GM18508 (cell line): Measurements from ENCODE around the gene FAM169A.
"Not testable (repeated sequence)": the region's sequence is repeated elsewhere in the genome, so short reads cannot be mapped to it uniquely, and the experiment has no call there.

ENCODE experiments used
- ATAC-seq: cut with Tn5 transposase; IDR thresholded peaks from one replicate; pipeline ENCODE4 v1.9.1; 2021; ENCODE audit warnings: moderate number of reproducible peaks; ENCODE audit not compliant: insufficient read depth, unreplicated experiment

Gene FAM169A, protein sequence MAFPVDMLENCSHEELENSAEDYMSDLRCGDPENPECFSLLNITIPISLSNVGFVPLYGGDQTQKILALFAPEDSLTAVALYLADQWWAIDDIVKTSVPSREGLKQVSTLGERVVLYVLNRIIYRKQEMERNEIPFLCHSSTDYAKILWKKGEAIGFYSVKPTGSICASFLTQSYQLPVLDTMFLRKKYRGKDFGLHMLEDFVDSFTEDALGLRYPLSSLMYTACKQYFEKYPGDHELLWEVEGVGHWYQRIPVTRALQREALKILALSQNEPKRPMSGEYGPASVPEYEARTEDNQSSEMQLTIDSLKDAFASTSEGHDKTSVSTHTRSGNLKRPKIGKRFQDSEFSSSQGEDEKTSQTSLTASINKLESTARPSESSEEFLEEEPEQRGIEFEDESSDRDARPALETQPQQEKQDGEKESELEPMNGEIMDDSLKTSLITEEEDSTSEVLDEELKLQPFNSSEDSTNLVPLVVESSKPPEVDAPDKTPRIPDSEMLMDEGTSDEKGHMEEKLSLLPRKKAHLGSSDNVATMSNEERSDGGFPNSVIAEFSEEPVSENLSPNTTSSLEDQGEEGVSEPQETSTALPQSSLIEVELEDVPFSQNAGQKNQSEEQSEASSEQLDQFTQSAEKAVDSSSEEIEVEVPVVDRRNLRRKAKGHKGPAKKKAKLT

GRCh38 chr5:74865804-74866595 lies at the start of gene FAM169A:
FAM169A (minus strand) TSS chr5:74866387; CDS start chr5:74841676, 24,711 bp downstream.
- no peak for ATAC-seq

- no peak for ATAC-seq
Observed at GRCh38 chr5:74915488-74915887, 49.3 kb upstream of the FAM169A start.

DNA sequence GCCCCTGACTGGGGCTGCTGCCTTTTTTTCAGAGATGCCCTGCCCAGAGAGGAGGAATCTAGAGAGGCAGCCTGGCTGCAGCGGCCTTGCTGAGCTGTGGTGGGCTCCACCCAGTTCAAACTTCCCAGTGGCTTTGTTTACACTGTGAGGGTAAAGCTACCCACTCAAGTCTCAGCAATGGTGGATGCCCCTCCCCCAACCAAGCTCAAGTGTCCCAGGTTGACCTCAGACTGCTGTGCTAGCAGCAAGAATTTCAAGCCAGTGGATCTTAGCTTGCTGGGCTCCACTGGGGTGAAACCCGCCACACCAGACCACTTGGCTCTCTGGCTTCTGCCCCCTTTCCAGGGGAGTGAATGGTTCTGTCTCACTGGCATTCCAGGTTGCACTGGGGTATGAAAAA lies 45.2 kb upstream of the FAM169A start:
- ATAC-seq: not testable (repeated sequence)

- ATAC-seq: not testable (repeated sequence)
Observed at GRCh38 chr5:74909888-74910287, 43.7 kb upstream of the FAM169A start.

DNA sequence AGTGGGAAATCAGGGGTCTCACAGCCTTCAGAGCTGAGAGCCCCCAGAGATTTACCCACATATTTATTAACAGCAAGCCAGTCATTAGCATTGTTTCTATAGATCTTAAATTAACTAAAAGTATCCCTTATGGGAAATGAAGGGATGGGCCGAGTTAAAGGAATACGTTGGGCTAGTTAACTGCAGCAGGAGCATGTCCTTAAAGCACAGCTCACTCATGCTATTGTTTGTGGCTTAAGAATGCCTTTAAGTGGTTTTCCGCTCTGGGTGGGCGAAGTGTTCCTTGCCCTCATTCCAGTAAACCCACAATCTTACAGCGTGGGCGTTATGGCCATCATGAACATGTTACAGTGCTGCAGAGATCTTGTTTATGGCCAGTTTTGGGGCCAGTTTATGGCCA lies 42.0 kb upstream of the FAM169A start:
- ATAC-seq: not testable (repeated sequence)

- ATAC-seq: not testable (repeated sequence)
Observed at GRCh38 chr5:74904713-74905112, 38.5 kb upstream of the FAM169A start.

- ATAC-seq: no peak
Observed at GRCh38 chr5:74903165-74903787, 37.1 kb upstream of the FAM169A start.

- ATAC-seq: no peak
Observed at GRCh38 chr5:74897049-74897448, 30.9 kb upstream of the FAM169A start.

- ATAC-seq: no peak
Observed at GRCh38 chr5:74895906-74896305, 29.7 kb upstream of the FAM169A start.

DNA sequence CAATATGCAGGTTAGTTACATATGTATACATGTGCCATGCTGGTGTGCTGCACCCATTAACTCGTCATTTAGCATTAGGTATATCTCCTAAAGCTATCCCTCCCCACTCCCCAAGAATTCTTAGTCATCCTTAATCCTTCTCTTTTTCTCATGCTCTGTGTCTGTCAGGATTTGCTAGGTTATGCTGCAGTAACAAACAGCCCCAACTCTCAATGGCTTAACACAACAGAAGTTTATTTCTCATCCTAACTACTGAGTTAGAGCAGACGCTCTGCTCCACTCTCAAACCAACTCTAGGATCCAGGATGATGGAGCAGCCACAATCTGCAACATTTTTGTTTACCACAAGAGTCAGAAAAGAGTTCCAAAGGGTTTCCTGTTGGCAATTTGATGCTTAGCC lies 28.2 kb upstream of the FAM169A start:
- ATAC-seq: no peak

GRCh38 chr5:74892921-74893320 lies 26.7 kb upstream of the FAM169A start:
- ATAC-seq: no peak

- ATAC-seq: peak; percentile 65
Observed at GRCh38 chr5:74889523-74890105, 23.4 kb upstream of the FAM169A start.

DNA sequence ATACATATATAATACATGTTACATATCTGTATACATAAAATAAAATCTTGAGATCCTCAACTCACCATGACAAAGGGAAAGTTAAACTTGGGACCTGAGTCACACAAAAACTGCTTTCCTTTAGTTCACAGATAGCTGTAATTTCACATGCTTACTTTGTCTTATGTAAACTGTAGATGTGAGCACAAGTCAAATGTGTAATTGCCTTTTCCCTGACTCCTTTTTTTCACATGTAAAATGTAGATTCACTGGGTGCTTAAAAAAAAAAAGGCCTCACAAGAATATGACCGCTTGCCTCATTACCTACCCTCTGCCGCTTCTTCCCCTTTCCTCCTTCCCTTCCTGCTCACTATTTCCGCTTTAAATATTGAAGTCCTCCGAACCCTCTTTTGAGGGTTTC lies 21.9 kb upstream of the FAM169A start:
- ATAC-seq: no peak

DNA sequence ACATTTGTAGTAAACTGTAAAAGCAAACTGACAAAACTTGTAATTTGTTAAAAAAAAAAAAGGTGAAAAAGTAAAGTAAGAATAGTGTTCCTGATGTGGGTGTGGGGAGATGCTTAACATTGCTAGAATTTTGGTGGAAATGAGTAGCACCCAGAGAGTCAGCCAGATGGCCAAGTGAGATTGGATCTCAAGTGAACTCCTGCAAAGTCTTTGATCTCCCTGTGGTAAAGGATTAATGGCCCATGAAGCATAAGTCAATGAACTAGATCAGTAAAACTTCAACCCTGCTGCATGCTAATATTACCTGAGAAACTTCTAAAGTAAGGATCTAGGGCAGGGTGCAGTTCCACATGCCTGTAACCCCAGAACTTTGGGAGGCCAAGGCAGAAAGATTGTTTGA lies 19.0 kb upstream of the FAM169A start:
- no peak for ATAC-seq

DNA sequence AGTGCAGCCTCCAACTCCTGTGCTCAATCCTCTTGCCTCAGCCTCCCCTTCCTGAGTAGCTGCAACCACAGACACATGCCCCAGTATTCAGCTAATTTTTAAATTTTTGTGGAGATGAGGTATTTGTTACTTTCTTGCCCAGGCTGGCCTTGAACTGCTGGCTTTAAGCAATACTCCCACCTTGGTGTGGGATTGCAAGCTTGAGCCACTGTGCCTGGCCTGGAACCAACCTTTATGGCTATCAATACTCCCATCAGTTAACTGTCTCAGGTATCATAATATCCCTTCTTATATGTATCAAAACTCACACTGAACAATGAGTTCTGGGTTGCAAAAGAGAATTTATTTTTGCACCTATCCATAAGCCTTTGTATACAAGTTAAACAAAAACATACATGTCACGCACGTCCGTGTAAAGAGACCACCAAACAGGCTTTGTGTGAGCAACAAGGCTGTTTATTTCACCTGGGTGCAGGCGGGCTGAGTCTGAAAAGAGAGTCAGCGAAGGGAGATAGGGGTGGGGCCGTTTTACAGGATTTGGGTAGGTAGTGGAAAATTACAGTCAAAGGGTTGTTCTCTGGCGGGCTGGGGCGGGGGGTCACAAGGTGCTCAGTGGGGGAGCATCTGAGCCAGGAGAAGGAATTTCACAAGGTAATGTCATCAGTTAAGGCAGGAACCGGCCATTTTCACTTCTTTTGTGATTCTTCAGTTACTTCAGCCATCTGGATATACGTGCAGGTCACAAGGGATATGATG lies 16.4 kb upstream of the FAM169A start:
- ATAC-seq: not testable (repeated sequence)

DNA sequence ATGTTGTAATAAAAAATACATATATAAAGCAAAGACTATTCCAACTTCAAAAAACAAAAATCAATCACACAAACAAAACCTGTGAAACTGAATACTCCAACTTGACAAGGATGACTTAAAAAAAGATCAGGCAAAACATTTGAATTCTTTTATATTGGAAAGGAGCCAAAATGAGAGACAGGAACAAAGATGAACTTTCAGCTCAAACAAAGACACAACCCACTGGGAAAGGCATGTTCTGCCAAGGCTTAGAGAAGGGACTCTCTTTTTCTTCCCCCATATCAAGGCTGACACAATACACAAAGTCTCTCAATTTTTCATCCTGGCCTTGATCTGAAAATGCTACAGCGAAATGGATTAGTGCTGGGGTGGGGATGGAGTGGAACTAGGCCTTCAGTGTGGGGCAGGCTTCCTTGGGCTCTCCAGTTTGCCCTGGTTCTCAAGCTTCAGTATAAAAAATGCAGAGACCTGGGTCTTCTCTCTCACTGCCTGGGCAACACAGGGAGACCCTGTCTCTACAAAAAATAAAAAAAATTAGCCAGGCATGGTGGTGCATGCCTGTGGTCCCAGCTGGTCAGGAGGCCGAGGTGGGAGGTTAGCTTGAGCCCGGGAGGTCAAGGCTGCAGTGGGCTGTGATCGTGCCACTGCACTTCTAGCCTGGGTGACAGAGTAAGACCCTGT lies 11.6 kb upstream of the FAM169A start:
- no peak for ATAC-seq

GRCh38 chr5:74875994-74876791 lies 10.0 kb upstream of the FAM169A start:
- no peak for ATAC-seq
